ENCODE results near the gene PRAMEF25. TPM values are rescaled to one million over a fixed set of nuclear protein-coding genes. Genes with fewer than 3 reads are reported as not detected.
"Not testable (repeated sequence)": the region's sequence is repeated elsewhere in the genome, so short reads cannot be mapped to it uniquely, and the experiment has no call there.

PRAMEF25 gene
- total RNA-seq (2014; rRNA removed; shearing (Covaris generic); ENCODE audit: low replicate concordance) = not detected in 2 replicates

- not testable (repeated sequence) for H3K9me3 ChIP-seq, H3K4me3 ChIP-seq, DNase-seq, H3K36me3 ChIP-seq, H3K27me3 ChIP-seq
These were observed at the start of gene PRAMEF25 for GRCh38 chr1:13070474-13070873. TSS of gene PRAMEF25 (plus strand) at chr1:13070774. CDS start at chr1:13073694, 2,920 bp downstream.

GRCh38 chr1:13056475-13056874 lies 14.1 kb upstream of the PRAMEF25 start, which contains the start of gene PRAMEF27:
TSS of gene PRAMEF27 (minus strand) at chr1:13056575. CDS start at chr1:13053659, 2,916 bp downstream.
- H3K27me3 ChIP-seq, DNase-seq: not testable (repeated sequence)

GRCh38 chr1:13116754-13117153 lies 46.2 kb downstream of the PRAMEF25 start, which contains the start of gene HNRNPCL2:
TSS of gene HNRNPCL2 (minus strand) at chr1:13116854. CDS start at chr1:13116400, 454 bp downstream.
- H3K36me3 ChIP-seq, H3K4me3 ChIP-seq, H3K9me3 ChIP-seq, H3K27me3 ChIP-seq, DNase-seq: not testable (repeated sequence)

More at GRCh38 chr1:13056475-13056874, 14.1 kb upstream of the PRAMEF25 start, which contains the start of gene PRAMEF27:
- not testable (repeated sequence) for H3K4me3 ChIP-seq, H3K9me3 ChIP-seq, H3K36me3 ChIP-seq

Other genes starting within 250 kb of the PRAMEF25 start
- not detected in 2 replicates for gene PRAMEF11, start 239.4 kb upstream of the PRAMEF25 start, total RNA-seq (2014; rRNA removed; shearing (Covaris generic); ENCODE audit: low replicate concordance)
- not detected in 2 replicates for gene HNRNPCL1, start 222.1 kb upstream of the PRAMEF25 start, total RNA-seq (2014; rRNA removed; shearing (Covaris generic); ENCODE audit: low replicate concordance)
- not detected in 2 replicates for gene PRAMEF2, start 213.7 kb upstream of the PRAMEF25 start, total RNA-seq (2014; rRNA removed; shearing (Covaris generic); ENCODE audit: low replicate concordance)
- not detected in 2 replicates for gene PRAMEF4, start 184.6 kb upstream of the PRAMEF25 start, total RNA-seq (2014; rRNA removed; shearing (Covaris generic); ENCODE audit: low replicate concordance)
- gene PRAMEF10, start 172.5 kb upstream of the PRAMEF25 start, total RNA-seq (2014; rRNA removed; shearing (Covaris generic); ENCODE audit: low replicate concordance) = not detected in 2 replicates
- not detected in 2 replicates for gene PRAMEF7, start 154.2 kb upstream of the PRAMEF25 start, total RNA-seq (2014; rRNA removed; shearing (Covaris generic); ENCODE audit: low replicate concordance)
- gene PRAMEF6, start 123.2 kb upstream of the PRAMEF25 start, total RNA-seq (2014; rRNA removed; shearing (Covaris generic); ENCODE audit: low replicate concordance) = not detected in 2 replicates
- gene PRAMEF27, start 14.2 kb upstream of the PRAMEF25 start, total RNA-seq (2014; rRNA removed; shearing (Covaris generic); ENCODE audit: low replicate concordance) = not detected in 2 replicates
- gene HNRNPCL3, start 10.0 kb upstream of the PRAMEF25 start, total RNA-seq (2014; rRNA removed; shearing (Covaris generic); ENCODE audit: low replicate concordance) = not detected in 2 replicates
- not detected in 2 replicates for gene HNRNPCL2, start 46.1 kb downstream of the PRAMEF25 start, total RNA-seq (2014; rRNA removed; shearing (Covaris generic); ENCODE audit: low replicate concordance)
- not detected in 2 replicates for gene PRAMEF26, start 85.2 kb downstream of the PRAMEF25 start, total RNA-seq (2014; rRNA removed; shearing (Covaris generic); ENCODE audit: low replicate concordance)
- gene HNRNPCL4, start 94.9 kb downstream of the PRAMEF25 start, total RNA-seq (2014; rRNA removed; shearing (Covaris generic); ENCODE audit: low replicate concordance) = not detected in 2 replicates
- gene PRAMEF9, start 101.1 kb downstream of the PRAMEF25 start, total RNA-seq (2014; rRNA removed; shearing (Covaris generic); ENCODE audit: low replicate concordance) = not detected in 2 replicates
- not detected in 2 replicates for gene PRAMEF13, start 130.6 kb downstream of the PRAMEF25 start, total RNA-seq (2014; rRNA removed; shearing (Covaris generic); ENCODE audit: low replicate concordance)
- gene PRAMEF18, start 155.4 kb downstream of the PRAMEF25 start, total RNA-seq (2014; rRNA removed; shearing (Covaris generic); ENCODE audit: low replicate concordance) = not detected in 2 replicates
- not detected in 2 replicates for gene PRAMEF5, start 183.4 kb downstream of the PRAMEF25 start, total RNA-seq (2014; rRNA removed; shearing (Covaris generic); ENCODE audit: low replicate concordance)
- gene PRAMEF8, start 214.4 kb downstream of the PRAMEF25 start, total RNA-seq (2014; rRNA removed; shearing (Covaris generic); ENCODE audit: low replicate concordance) = not detected in 2 replicates
- not detected in 2 replicates for gene PRAMEF33, start 232.8 kb downstream of the PRAMEF25 start, total RNA-seq (2014; rRNA removed; shearing (Covaris generic); ENCODE audit: low replicate concordance)
- gene PRAMEF15, start 244.8 kb downstream of the PRAMEF25 start, total RNA-seq (2014; rRNA removed; shearing (Covaris generic); ENCODE audit: low replicate concordance) = not detected in 2 replicates

Measured in MG63 (cell line).